Measurements from ENCODE around the gene C6orf52.
"Not testable (repeated sequence)": the region's sequence is repeated elsewhere in the genome, so short reads cannot be mapped to it uniquely, and the experiment has no call there.

C6orf52 gene

DNA sequence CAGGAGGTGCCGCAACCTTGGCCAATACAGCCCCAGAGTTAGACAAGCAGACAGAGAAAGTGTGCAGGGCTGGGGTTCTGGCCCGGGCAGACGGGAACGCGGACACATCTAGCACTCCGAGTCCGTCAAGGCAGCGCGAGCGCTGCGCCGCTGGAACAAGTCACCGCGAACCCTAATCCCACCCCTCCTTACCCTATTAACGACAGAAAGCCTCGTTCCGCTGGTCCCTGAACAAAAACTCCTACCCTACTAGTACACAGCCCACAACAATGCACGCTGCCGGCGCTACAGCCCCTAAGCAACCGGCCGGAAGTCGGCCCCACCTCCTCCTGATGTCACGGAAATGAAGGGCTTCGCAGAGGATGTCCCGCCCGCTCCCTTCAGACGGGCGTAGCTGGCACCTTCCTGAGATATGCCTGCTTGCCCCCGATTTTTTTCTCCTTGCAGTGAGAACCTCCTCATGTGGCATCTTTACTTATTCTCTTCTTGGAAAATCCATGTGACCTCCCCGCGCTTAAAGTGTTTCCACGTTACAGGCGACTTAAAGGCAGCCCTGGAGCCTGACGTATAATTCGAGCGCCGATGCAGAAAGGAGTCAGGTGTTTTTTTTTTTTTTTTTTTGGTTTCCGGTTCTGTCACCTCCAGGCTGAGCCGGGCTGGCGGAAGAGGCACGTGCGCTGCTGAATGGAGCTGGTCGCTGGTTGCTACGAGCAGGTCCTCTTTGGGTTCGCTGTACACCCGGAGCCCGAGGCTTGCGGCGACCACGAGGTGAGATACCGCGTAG is at the start of gene C6orf52, which contains the start of gene PAK1IP1:
C6orf52 (minus strand) TSS at position 315 of the 784 bp plus-strand sequence. CDS start 7,066 bp downstream, outside the sequence.
PAK1IP1 (plus strand) TSS at position 671 of the 784 bp plus-strand sequence; CDS start at position 685, 14 bp downstream.
- peak; percentile 83 to 85 for DNase-seq (ENCODE audit: low read depth in 2 of 2)

DNA sequence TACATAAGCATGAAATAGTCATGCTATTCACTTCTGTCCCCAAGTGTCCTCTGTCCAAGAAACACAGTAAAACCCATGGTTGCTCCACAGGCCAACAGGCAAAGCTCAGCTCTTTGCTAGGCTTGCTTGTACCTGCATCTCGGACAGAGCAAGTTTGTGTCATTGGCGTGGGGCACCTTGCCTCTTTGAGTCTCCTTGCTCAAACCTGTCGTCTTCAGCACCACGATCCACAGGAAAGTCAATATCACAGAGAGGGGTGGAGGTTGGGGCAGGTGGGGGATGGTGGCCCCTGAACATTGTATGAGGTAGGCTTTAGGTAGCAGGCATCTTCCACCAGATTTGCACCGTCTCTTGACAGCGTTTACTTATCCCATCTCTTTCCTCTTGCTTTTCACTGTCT is 49.1 kb upstream of the C6orf52 start:
- no peak for DNase-seq (ENCODE audit: low read depth in 2 of 2)

DNA sequence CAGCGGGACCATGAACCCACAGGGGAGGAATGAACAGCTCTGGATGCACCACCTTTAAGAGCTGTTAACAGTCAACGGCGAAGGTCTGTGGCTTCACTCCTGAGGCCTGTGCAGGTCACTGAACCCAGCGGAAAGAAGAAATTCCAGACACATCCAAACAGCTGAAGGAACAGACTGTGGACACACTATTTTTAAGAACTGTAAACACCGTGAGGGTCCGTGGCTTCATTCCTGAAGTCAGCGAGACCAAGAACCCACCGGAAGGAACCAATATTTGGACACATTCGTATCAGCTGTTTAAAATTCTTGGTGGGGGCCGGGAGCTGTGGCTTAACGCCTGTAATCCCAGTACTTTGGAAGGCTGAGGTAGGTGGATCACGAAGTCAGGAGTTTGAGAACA is 47.8 kb upstream of the C6orf52 start:
- DNase-seq (ENCODE audit: low read depth in 2 of 2), result no peak

DNA sequence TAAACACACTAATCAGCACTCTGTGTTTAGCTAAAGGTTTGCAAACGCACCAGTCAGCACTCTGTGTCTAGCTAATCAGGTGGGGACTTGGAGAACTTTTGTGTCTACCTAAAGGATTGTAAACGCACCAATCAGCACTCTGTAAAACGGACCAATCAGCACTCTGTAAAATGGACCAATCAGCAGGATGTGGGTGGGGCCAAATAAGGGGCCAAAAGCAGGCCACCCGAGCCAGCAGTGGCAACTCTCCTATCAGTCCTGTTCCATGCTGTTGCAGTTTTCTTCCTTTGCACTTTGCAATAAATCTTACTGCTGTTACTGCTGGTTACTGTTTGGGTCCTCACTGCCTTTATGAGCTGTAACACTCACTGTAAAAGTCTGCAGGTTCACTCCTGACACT is 47.2 kb upstream of the C6orf52 start:
- not testable (repeated sequence) for DNase-seq (ENCODE audit: low read depth in 2 of 2)

DNA sequence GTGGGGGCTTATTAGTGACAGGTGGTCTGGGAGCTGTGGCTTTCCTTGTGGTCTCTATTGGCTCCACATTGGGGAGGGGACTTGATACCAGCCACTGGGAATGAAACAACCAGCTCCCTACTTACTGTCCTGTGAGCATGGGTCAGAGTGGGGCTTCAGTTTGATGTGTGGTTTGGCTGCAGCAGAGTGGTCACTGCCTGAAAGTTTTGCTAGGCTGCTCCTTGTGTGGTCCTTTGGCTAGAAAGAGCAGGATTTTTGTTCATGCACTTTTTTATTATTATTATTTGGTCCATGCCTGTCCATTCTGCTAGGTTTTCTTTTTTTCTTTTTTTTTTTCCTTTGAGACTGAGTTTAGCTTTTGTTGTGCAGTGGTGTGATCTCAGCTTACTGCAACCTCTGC is 45.6 kb upstream of the C6orf52 start:
- DNase-seq (ENCODE audit: low read depth in 2 of 2), result no peak

DNA sequence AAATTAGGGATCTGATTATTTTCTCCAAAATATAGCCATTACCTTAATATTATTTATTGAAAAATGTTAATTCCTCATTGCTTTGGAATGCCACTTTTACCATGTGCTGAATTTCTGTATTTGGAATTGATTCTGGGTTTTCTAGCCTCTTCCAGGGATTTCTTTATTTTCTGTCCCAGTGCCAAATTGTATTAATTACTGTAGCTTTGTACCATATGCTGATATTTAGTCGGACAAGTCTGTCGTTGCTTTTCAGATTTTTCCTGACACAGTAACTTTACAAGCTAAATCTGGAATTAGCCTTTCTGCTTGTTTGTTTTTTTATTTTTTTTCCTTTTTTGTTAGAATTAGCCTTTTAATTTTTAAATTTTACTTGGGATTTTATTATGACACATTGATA is 42.3 kb upstream of the C6orf52 start:
- no peak for DNase-seq (ENCODE audit: low read depth in 2 of 2)

DNA sequence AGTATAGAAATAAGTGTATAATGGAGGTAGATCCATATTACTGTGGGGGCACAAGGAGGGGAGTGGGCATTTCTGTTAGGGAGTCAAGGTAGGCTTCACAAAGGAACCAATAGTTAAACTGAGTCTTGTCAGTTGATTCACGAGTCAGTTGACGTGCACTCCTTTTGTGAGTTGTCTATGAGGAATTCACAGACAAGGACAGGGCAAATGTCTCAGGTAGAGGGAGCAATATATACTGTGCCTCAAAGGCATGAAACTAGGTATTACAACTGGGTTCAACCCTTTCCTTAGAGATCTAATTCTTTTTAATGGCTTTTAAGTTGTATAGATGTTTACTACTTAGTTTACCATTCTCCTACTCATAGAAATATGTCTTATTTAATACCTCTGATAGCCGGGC is 39.4 kb upstream of the C6orf52 start:
- DNase-seq (ENCODE audit: low read depth in 2 of 2), result no peak

DNA sequence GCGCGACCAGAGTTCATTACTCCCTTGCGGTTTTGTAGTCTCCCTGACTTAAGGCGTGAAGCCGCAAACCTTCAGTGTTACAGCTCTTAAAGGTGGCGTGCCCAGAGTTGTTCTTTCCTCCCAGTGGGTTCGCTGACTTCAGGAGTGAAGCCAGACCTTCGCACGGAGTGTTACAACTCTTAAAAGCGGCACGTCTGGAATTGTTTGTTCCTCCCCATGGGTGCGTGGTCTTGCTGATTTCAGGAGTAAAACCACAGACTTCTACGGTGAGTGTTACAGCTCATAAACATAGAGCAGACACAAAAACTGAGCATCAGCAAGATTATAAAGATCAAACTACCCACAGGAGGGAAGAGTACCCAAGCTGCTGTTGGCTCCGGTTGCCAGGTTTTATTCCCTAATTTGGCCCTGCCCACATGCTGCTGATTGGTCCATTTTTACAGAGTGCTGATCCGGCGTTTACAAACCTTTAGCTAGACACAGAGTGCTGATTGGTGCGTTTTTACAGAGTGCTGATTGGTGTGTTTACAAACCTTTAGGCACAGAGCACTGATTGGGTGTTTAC is 38.8 kb upstream of the C6orf52 start:
- no peak for DNase-seq (ENCODE audit: low read depth in 2 of 2)

DNA sequence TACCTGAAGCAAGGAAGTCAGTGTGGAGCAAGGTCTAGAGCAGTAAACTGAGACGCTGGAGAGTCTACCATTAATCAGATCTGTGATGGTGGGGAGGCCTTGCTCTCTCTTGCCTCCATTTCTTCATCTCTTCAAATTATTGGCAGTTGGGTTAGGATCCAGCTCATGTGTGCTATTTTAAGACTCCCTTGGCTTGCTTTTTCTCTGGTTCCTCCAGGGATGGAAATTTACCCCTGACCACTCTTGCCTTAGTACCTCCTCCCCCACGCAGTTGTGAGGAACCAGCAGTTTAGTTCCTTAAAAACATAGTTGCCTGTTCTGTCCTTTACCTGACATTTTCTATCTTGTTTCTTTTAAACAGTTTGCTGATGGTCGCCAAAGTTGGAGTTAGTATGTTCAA is 35.8 kb upstream of the C6orf52 start:
- no peak for DNase-seq (ENCODE audit: low read depth in 2 of 2)

DNA sequence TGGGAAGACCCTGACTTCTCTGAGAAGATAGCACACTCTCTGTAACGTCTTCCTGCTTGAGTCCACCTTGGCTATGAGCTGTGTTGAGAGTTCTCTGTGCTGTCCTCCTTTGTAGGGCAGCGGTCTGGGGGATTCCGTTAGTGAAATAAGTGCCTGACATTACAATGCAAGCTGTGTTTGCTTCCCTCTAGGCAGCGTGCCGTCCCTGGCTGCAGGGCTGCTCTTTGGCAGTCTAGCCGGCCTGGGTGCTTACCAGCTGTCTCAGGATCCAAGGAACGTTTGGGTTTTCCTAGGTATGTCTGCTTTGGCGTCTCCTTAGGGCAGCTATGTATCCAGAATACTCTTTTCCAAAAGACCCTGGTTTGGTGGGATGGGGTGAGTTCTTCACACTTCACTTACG is 31.3 kb upstream of the C6orf52 start:
- no peak for DNase-seq (ENCODE audit: low read depth in 2 of 2)

DNA sequence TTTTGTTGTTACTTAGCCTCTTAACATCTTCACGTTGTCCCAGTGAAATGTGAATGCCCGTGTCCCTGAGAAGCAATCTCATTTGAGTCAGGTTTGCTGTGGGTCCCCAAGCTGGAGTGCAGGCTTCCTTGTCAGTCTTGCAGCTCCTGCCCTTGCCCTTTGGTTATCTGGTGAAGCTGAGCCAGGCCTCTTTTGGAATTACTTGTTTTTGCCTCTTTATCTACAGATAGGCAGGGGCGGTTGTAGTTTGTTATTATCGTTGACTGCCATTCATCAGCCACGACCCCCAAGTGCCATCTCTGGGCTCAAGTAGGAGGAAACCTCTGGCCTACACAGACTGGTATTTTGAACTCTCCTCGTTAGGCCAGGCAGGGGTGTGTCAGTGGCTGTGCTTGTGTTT is 30.6 kb upstream of the C6orf52 start:
- no peak for DNase-seq (ENCODE audit: low read depth in 2 of 2)

DNA sequence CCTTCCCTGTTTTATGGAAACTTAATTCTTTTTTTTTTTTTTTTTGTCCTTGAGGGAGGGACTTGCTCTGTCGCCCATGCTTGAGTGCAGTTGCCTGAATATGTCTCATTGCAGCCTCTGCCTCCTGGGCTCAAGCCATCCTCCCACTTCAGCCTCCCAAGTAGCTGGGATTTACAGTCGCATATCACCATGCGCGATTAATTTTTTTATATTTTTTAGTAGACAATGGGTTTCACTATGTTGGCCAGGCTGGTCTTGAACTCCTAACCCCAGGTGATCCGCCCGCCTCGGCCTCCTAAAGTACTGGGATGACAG is 29.1 kb upstream of the C6orf52 start:
- DNase-seq (ENCODE audit: low read depth in 2 of 2), result no peak

DNA sequence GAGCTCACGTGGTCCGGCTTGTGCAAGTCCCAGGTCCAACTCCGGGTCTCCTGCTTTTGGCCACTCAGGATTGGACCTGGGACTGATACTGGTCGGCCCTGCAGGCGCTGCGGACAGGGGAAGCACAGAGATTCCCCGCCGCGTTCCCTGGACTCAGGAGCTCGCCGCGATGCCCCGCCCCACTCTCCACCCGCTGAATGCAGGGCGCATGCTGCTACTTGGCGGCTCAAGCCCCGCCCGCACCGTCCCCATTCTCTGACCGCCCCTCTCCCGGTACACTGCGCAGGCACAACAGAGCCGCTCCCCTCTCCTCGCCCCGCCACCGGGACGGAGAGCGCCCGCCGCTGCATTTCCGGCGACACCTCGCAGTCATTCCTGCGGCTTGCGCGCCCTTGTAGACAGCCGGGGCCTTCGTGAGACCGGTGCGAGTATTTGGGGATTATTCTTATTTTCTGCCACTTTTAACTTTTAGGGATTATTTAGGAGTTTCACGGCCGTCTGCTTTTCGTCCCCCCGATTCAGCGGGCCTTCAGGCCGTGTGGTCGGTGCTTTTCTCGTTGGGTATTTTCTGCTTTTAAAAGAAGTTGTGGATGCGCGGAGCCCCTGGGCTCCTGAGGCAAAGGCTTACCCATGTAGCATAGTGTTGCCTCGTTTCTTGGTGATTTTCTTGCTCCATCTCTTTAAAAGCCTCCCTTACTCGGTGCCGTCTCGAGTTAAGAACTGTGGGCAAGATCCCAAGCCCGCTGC is 28.6 kb upstream of the C6orf52 start, which contains the start of gene TMEM14C:
TMEM14C (plus strand) TSS at position 251 of the 747 bp plus-strand sequence. CDS start 1,544 bp downstream, outside the sequence.
- peak; percentile 82 to 89 for DNase-seq (ENCODE audit: low read depth in 2 of 2)

DNA sequence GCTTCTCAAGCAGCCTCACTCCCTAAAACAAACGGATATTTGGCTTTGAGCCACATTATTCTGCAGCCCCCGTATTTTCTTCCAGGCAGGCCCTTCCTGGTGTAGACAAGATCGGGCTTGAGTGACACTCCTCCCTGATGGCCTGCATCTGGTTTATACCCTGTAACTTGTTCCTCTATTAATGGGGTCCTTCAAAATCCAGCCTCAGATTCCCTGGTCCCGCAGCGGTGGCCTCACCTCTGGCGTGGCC is 28.1 kb upstream of the C6orf52 start:
- no peak for DNase-seq (ENCODE audit: low read depth in 2 of 2)

DNA sequence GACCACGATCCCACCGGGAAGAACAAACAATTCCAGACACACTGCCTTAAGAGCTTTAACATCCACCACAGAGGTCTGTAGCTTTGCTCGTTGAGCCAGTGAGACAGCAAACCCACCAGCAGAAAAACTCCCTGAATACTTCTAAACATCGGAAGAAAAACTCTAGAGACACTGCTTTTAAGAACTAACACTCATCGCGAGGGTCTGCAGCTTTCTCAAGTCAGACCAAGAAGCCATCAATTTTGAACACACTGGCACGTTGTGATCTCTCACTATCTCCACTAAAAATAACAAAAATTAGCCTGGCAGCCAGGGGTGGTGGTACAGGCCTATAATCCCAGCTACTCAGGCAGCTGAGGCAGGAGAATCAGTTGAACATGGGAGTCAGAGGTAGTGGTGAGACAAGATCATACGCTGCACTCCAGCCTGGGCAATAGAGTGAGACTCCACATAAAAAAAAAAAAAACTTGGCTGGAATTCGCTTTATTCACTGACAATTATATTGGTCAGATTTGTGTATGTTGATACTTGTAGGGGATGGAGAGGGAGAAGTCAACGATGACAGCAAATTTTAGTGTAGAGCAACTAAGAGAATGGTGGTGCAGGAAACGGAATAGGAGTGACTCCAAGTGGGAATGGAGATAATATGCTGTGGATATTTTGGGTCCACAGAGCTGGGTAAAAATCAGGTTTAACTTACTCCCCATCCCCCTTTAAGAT is 27.6 kb upstream of the C6orf52 start:
- DNase-seq (ENCODE audit: low read depth in 2 of 2), result no peak

DNA sequence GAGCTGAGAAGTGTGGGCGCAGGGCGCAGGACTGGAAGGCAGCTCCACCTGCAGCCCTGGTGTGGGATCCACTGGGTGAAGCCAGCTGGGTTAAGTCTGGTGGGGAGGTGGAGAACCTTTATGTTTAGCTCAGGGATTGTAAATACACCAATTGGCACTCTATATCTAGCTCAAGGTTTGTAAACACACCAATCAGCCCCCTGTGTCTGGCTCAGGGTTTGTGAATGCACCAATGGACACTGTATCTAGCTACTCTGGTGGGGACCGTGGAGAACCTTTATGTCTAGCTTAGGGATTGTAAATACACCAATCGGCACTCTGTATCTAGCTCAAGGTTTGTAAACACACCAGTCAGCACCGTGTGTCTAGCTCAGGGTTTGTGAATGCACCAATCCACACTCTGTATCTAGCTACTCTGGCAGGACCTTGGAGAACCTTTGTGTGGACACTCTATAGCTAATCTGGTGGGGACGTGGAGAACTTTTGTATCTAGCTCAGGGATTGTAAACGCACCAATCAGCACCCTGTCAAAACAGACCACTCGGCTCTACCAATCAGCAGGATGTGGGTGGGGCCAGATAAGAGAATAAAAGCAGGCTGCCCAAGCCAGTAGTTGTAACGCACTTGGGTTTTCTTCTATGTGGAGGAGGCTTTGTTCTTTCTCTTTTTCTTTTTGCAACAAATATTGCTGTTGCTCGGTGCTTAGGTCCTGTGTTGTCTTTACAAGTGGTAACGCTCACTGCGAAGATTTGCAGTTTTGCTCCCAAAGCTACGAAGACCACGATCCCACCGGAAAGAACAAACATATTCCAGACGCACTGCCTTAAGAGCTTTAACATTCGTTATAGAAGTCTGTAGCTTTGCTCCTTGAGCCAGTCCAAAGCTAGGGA is 26.8 kb upstream of the C6orf52 start:
- DNase-seq (ENCODE audit: low read depth in 2 of 2), result not testable (repeated sequence)

DNA sequence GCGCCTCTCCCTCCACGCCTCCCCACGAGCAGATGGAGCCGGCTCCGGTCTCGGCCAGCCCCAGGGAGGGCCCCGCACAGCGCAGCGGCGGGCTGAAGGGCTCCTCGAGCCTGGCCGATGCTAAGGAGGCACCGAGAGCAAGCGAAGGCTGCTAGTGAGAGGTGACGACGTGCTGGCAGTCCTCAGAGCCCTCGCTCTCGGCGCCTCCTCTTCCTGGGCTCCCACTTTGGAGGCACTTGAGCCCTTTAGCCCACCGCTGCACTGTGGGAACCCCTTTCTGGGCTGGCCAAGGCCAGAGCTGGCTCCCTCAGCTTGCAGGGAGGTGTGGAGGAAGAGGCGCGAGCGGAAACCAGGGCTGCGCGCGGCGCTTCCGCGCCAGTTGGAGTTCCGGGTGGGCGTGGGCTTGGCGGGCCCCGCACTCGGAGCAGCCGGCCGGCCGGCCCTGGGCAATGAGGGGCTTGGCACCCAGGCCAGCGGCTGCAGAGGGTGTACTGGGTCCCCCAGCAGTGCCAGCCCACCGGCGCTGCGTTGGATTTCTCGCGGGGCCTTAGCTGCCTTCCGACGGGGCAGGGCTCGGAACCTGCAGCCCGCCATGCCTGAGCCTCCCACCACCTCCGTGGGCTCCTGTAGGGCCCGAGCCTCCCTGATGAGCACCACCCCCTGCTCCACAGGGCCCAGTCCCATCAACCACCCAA is 26.0 kb upstream of the C6orf52 start:
- peak; percentile 24 to 38 for DNase-seq (ENCODE audit: low read depth in 2 of 2)

DNA sequence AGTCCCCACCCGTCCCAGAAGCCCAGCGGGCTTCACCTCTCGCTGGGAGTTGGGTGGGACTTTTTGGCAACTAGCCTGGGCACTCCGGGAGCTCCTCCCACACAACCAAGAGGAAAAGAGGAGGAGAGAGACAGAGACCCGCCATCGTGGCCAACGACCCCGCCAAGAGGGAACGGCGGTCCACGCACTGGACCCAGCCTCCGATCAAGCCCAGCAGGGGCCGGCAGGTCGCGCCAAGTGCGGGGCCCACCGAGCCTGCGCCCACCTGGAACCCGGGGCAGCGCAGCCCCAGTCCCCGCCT is 25.5 kb upstream of the C6orf52 start:
- DNase-seq (ENCODE audit: low read depth in 2 of 2), result no peak

DNA sequence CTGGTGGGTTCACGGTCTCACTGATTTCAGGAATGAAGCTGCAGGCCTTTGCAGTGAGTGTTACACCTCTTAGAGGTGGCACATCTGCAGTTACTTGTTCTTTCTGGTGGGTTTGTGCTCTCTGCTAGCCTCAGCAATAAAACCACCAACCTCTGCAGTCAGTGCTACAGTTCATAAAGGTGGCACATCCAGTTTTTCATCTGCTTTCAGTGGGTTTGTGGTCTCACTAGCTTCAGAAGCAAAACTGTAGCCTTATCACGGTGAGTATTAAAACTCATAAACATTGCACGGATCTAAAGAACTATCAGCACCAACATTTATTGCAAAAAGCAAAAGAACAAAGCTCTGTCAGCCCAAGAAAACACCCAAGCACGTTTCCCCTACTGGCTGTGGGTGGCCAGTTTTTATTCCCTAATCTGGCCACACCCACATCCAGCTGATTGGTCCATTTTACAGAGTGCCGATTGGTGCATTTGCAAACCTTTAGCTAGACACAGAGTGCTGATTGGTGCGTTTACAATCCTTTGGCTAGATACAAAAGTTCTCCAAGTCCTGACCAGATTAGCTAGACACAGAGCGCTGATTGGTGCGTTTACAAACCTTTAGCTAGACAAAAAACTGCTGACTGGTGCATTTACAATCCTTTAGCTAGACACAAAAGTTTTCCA is 25.0 kb upstream of the C6orf52 start:
- DNase-seq (ENCODE audit: low read depth in 2 of 2), result peak in 1 of 2 donors; percentile 6

DNA sequence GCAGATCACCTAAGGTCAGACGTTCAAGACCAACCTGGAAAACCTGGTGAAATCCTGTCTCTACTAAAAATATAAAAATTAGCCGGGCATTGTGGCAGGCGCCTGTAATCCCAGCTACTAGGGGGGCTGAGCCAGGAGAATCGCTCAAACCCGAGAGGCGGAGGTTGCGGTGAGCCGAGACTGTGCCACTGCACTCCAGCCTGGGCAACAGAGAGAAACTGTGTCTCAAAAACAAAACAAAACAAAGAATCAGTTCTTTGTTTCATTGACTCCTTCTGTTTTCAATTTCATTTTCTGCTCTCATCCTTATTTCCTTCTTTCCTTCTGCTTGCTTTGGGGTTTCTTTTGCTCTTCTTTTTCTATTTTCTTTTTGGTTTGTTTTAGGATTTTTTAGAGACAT is 19.5 kb upstream of the C6orf52 start:
- DNase-seq (ENCODE audit: low read depth in 2 of 2), result no peak
